K562 (cell line): ENCODE results near the gene HEXIM1. TPM values are rescaled to one million over a fixed set of nuclear protein-coding genes. Genes with fewer than 3 reads are reported as not detected.

Source experiments
- CBFA2T2 ChIP-seq: fragments of 450-650 bp; conservative IDR thresholded peaks from 2 replicates; pipeline ENCODE4 v1.6.1; 2017; ENCODE audit warnings: mild to moderate bottlenecking
- COPS2 ChIP-seq: fragments of 450-650 bp; conservative IDR thresholded peaks from 2 replicates; pipeline ENCODE4 v1.6.1; 2016; ENCODE audit warnings: mild to moderate bottlenecking, moderate library complexity
- CSDE1 ChIP-seq, 2 experiments: fragments of 450-650 bp; IDR thresholded peaks; 2 replicates each; pipeline ENCODE4 v1.6.1; 2016; ENCODE audit warnings: mild to moderate bottlenecking in 1 of 2
- ESRRA ChIP-seq: fragments of 450-650 bp; IDR thresholded peaks from 2 replicates; pipeline ENCODE4 v1.6.1; 2014; ENCODE audit warnings: low read depth, mild to moderate bottlenecking, moderate library complexity, borderline replicate concordance
- MAFK ChIP-seq: IDR thresholded peaks from 2 replicates; pipeline ENCODE4 v1.6.1; 2011; ENCODE audit warnings: low read length, improper control_type of control experiment
- MCM7 ChIP-seq, 2 experiments: fragments of 450-650 bp; IDR thresholded peaks; 2 replicates each; pipeline ENCODE4 v1.6.1; 2016 to 2018
- NR4A1 ChIP-seq, 2 experiments: fragments of 250-450 bp in 1 of 2; fragments of 450-650 bp in 1 of 2; sonication (Bioruptor Pico) in 1 of 2; IDR thresholded peaks; 2 replicates each; pipeline versions ENCODE4 v1.4.0 to v1.6.1; 2016 to 2020; ENCODE audit warnings: mild to moderate bottlenecking in 2 of 2, missing compliant biosample characterization in 1 of 2, missing genetic modification characterization in 1 of 2, moderate library complexity in 1 of 2
- RFX7 ChIP-seq: fragments of 250-450 bp; sonication (Bioruptor Pico); IDR thresholded peaks from 2 replicates; pipeline ENCODE4 v1.5.1; 2021; ENCODE audit warnings: mild to moderate bottlenecking
- SMARCB1 ChIP-seq: IDR thresholded peaks from 2 replicates; pipeline ENCODE4 v1.6.1; 2011; ENCODE audit warnings: improper control_type of control experiment, low read depth; ENCODE audit not compliant: insufficient read length
- ZNF143 ChIP-seq: sonication (generic); formaldehyde crosslinking; IDR thresholded peaks from 2 replicates; pipeline ENCODE4 v1.9.0; 2022; ENCODE audit warnings: mild to moderate bottlenecking, missing genetic modification reagents
- ZNF24 ChIP-seq: fragments of 450-650 bp; IDR thresholded peaks from 2 replicates; pipeline ENCODE4 v1.6.1; 2016
- ZNF695 ChIP-seq: fragments of 450-650 bp; formaldehyde crosslinking; IDR thresholded peaks from 2 replicates; pipeline ENCODE4 v1.4.0; 2020; ENCODE audit warnings: mild to moderate bottlenecking, moderate library complexity
- polyA plus RNA-seq, 8 experiments: library from polyadenylated mRNA; depleted of rRNA in 4 of 8; stranded (reverse) in 5 of 8; unstranded in 3 of 8; fragments of >200 nt; fragmentation: Nextera tagmentation in 2 of 8; fragmentation: Illumina TruSeq in 1 of 8; extraction: Ambion mirVana in 2 of 8; extraction: Trizol in 1 of 8; gene quantifications; 2 replicates each; pipeline versions ENCODE4 v1.2.1 to v1.2.3, GENCODE V29; 2011 to 2014; ENCODE audit warnings: inconsistent platforms in 1 of 8, missing spikeins in 1 of 8
- total RNA-seq, 7 experiments: library from RNA; depleted of rRNA in 6 of 7; stranded (reverse); fragments of >200 nt in 6 of 7; fragmentation: Illumina TruSeq in 2 of 7; extraction: Trizol in 2 of 7; gene quantifications; 2 replicates each; pipeline versions ENCODE4 v1.2.1 to v1.2.3, GENCODE V29; 2011 to 2021; ENCODE audit warnings: low replicate concordance in 1 of 7
- TF ChIP-seq, protein P1 (sequence below): fragments of 450-650 bp; IDR thresholded peaks from 2 replicates; pipeline ENCODE4 v1.6.1; 2017; ENCODE audit warnings: mild to moderate bottlenecking, moderate library complexity

HEXIM1 gene
- total and polyA plus RNA-seq, 9 of the 15 experiments (the other 6 are each of a cell fraction or from before 2014, with no cell fraction given) = 1.4 to 28.3 (median 9.1) TPM

DNA sequence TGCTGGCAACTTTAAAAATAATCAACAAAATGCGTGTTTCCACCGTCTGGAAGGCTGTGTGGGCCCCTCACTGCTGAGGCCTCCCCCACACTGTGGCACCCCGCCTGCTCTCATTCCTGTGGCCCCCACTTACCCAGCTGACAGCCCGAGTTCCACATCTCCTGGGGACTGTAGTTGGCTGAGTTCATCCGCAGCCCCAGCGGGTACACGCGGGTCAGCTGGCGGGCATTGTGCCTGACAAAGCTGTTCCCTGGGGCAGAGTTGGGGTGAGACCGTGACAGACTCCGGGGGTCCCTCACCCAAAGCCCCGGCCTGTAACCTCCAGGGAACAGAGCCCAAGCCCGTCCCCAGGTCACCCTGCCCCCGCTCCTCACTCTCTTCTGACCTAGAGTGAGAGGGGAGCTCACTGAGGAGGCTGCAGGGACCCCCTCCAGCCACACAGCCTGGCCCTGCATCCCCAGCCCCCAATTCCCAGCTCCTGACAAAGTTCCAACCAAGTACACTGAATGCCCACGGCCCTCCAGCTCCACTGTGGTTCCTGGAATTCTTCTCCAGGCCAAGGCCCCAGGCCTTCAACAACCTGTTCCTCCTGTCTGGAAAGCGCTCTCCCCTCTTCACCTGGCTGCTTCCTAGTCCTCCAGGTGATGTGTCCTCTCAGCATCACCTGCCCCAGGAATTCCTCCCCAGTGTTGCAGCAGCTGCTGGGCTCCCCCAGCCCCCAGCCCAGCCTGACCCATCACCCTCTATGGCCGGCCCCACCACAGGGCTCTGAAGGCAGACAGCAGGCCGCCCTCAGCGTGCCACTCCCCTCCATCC lies 34.0 kb upstream of the HEXIM1 start (continued):
- TF ChIP-seq CBFA2T2 = no peak
- TF ChIP-seq ZNF143 = no peak
- no peak for TF ChIP-seq COPS2
- TF ChIP-seq ZNF24 = no peak
- no peak for TF ChIP-seq RFX7 (CRISPR knock-in tag)
- TF ChIP-seq MAFK = no peak
- TF ChIP-seq SMARCB1 = no peak
- no peak for TF ChIP-seq ZNF695 (CRISPR knock-in tag)
- no peak for TF ChIP-seq MCM7 (IDR thresholded peaks at IDR 0.05)
- TF ChIP-seq, protein P1, sequence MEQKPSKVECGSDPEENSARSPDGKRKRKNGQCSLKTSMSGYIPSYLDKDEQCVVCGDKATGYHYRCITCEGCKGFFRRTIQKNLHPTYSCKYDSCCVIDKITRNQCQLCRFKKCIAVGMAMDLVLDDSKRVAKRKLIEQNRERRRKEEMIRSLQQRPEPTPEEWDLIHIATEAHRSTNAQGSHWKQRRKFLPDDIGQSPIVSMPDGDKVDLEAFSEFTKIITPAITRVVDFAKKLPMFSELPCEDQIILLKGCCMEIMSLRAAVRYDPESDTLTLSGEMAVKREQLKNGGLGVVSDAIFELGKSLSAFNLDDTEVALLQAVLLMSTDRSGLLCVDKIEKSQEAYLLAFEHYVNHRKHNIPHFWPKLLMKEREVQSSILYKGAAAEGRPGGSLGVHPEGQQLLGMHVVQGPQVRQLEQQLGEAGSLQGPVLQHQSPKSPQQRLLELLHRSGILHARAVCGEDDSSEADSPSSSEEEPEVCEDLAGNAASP = no peak
- TF ChIP-seq ESRRA = no peak
- no peak for TF ChIP-seq NR4A1 (CRISPR knock-in tag; IDR thresholded peaks at IDR 0.05)
- no peak for TF ChIP-seq NR4A1 (tag; IDR thresholded peaks at IDR 0.05)
- TF ChIP-seq CSDE1 (IDR thresholded peaks at IDR 0.05) = no peak
